Stimulated activated CD8-positive, alpha-beta memory T cell treated with anti-CD3 and anti-CD28 coated beads, Interleukin-15, amount 100 ng/mL, for 1 hour (primary cell): ENCODE measurements around the gene FOXC2.

Source experiments
- DNase-seq: peaks from one replicate; pipeline ENCODE4 v3.0.0-alpha.2; 2020; ENCODE audit warnings: low read depth

The FOXC2 gene

DNA sequence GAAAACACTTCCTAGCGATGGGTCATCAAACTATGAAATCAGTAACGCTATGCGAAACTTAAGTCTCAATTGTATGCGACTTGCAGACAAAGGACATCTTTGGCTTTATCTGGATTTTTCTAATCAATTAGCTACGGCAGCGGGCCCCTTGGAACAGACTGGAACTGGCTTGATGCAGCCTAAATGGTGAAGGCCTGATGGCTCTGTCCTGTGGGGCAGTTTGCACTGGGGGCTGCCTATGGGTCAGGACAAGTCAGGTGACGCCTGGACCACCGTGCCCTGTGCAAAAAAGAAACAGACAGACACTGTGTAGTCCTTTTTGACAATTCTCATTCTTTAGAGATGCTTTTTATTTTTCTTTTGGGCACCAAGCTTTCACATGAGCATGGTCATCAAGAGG lies 33.6 kb upstream of the FOXC2 start:
- no peak for DNase-seq

DNA sequence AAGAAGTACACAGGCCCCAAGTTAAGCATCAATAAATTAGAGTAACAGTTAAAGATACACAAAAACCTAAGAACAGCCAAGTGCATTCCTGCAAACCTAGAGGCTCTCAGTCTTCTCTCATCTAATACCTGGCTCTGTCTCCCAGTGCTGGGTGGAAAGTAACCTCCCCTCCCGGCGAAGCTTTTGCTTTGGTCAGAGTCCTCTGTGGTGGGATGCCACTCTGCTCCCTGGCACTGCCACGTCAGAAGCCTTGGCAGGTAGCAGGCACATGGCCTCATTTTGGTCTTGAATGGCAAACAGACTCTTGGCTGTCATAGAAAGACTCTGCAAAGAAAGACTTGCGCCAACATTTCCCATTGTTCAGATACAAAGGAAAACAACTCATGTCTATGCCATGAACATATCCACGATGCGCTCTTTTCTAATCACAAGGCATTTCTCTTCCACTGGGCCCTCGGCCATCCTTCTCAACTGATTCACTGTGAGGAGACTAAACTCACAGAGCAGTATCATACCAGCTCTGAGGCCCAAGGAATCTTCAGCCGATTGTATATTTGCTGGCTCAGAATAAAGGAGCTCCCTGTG lies 32.8 kb upstream of the FOXC2 start:
- no peak for DNase-seq

DNA sequence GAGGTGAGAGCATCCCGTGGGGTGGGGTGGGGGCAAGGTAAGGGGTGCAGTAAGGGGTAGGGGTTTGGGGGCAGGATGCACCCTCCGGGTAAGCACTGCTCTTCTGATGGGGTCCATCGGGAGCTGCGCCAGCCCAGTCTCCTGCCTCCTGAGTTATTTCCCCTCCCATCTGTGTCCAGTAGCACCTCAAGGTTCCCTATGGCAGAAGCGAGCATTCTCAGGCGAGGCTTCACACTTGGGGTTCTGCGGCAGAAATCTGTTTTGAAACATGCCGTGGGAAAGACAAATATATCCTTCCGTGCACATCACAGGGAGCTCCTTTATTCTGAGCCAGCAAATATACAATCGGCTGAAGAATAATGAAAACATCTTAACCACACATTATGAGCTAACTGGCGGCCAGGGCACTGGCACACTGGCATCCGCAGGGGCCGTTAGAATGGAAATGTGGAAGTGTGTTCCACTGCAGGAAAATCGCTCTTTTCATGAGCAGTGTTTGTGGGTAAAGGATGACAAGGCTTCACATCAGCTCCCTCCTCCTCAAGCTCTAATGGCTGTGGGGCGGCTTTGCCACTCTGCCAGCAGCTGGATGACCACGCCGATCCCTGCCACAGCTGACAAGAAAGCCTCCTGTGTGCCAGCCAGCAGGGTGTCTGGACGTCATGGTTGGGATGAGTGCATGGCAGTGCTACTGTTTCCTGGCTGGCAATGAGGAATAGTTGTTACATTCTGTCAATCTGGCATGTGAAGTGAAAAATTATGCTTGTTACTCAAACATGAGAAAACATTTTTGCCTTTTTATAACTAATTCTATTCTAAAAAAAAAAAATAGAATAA lies 31.6 kb upstream of the FOXC2 start:
- no peak for DNase-seq

DNA sequence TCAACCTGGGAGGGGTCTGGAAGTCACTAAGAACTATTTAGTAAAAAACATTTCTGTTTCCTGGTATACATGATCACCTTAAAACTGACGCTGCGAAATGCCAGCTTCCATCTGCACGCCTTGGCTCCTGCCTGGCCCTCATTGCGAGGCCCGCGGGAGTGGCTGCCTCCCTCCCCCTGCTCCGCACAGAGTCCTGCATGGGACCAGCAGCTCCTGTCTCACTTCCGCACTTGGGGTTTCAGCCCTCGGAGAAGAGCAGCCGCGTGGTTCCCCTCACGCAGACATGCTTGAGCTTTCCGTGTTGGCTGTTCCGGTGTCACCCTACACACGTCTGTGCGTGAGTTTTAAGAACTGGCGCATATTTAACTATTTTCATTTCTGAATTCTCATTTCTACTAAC lies 30.0 kb upstream of the FOXC2 start:
- DNase-seq, result no peak

GRCh38 chr16:86537486-86537885 lies 29.1 kb upstream of the FOXC2 start:
- DNase-seq, result no peak

GRCh38 chr16:86538196-86538780 lies 28.3 kb upstream of the FOXC2 start:
- no peak for DNase-seq

- DNase-seq, result no peak
Measured at GRCh38 chr16:86540894-86541293, 25.7 kb upstream of the FOXC2 start.

GRCh38 chr16:86541560-86541959 lies 25.1 kb upstream of the FOXC2 start:
- no peak for DNase-seq

- DNase-seq, result no peak
Measured at GRCh38 chr16:86542756-86543750, 23.6 kb upstream of the FOXC2 start.

DNA sequence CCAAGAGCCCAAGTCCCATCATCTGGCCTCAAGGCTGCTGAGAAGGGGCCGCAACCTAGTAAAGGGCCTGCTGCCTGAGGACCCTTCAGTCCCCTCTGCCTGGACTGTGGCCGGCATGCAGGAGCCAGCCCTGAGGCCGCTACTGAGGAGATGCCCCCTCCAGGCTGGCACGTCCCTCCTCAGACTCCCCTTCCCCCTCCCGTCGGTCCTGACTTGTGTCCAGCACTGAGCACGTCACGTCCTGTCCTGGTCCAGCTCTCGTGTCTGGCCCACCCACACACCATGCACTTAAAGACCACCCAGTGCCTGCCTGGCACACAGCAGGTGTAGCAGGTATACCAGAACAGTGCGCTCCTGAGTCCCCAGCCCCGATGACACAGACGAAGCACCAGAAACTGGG lies 21.1 kb upstream of the FOXC2 start:
- no peak for DNase-seq

DNA sequence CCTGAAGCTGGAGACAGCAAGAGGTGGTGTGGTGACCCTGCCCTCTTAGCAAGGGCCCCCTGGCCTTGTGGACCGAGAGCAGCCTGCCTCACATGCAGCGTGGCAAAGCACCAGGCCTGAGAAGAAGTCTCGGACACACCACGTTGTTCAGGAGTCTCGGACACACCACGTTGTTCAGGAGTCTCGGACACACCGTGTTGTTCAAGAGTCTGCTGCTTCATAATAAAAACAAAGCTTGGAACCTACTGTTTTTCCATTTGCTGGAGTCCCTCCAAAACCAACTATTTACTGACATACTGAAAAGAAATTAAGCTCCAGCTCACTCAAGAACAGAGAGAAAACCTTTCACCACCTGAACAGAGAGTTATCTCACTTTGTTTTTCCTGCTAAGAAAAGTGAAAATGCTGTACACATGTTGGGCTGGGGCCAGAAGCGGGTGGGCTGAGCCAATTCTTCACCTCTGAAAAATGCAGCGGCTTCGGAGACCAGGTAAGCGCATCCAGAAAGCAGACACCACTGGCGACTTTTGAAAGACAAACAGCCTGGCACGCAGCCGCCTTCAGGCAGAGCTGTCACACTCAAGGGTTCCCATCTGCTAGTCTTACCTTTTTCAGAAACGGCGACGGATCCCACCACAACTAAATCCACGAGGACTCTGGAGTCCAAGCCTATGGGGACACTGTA lies 20.5 kb upstream of the FOXC2 start:
- DNase-seq, result no peak

GRCh38 chr16:86546638-86547013 lies 20.0 kb upstream of the FOXC2 start:
- DNase-seq, result no peak

DNA sequence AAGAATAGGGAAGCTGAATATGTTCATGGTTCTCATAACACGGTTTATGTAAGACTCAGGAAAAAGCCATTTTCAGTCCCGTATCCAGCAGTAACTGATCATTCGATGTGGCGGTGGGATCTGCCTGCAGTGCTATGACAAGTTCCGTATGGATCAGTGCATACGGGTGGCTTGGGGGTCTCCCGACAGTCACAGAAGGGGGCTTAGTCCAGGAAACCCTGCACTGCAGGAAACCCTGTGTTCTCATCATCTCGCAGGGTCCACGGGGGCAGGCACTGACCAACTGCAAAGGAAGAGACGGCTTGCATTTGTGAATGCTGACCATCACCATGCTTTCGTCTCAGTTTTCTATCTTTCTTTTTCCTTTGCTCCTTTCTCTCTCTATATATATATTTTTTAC lies 19.3 kb upstream of the FOXC2 start:
- no peak for DNase-seq

DNA sequence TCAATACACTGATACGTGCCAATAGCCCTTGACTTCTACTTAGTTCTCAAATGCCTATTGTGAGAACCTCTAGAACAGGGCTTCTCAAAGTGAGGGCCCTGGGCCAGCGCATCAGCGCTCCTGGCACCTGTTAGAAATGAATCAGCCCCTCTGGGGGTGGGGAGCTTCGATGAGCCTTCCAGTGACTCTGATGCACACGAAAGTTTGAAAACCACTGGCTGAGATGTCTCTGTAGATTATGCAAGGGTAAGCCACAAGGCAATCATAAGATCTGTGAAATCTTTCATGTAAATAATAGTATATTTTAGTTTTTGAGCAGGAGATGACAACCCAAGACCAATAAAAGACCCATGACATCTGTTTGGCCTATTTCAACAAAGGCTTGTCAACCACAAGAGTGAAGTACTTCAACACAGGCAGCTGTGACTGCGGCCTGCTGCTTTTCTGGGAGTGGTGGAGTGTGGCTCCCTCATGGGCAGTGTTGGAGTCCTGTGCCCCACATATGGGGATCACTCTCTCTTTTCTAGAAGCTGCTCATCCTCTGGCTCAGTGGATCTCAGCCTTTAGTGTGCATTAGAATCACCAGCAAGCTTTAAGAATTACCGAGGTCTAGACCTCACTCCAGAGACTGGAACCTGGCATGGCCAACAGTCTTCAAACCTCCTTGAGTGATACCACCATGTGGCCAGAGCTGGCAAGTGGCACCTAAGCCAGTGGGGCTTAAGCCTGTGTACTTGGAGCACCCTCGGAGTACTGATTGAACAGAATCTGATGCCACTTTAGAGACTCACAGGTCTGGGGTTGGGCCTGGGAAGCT lies 17.3 kb upstream of the FOXC2 start:
- no peak for DNase-seq

DNA sequence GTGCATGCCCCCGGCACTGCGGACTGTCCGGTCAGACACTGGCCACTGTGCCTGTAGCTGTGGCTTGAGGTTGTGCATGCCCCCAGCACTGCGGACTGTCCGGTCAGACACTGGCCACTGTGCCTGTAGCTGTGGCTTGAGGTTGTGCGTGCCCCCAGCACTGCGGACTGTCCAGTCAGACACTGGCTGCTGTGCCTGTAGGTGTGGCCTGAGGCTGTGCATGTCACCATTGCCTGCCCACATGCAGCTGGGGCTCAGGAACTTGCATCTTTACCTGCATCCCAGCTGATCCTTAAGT lies 16.8 kb upstream of the FOXC2 start:
- no peak for DNase-seq

- no peak for DNase-seq
Measured at GRCh38 chr16:86550281-86550680, 16.3 kb upstream of the FOXC2 start.

DNA sequence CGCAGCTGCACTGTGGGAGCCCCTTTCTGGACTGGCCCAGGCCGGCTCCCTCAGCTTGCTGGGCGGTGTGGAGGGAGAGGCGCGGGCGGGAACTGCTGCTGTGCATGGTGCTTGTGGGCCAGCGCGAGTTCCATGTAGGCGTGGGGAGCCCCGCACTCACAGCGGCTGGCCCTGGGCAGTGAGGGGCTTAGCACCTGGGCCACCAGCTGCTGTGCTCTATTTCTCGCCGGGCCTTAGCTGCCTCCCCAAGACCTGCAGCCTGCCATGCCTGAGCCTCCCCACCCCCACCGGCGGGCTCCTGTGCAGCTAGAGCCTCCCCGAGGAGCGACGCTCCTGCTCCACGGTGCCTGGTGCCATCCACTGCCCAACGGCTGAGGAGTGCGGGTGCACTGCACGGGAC lies 13.3 kb upstream of the FOXC2 start:
- DNase-seq, result no peak

DNA sequence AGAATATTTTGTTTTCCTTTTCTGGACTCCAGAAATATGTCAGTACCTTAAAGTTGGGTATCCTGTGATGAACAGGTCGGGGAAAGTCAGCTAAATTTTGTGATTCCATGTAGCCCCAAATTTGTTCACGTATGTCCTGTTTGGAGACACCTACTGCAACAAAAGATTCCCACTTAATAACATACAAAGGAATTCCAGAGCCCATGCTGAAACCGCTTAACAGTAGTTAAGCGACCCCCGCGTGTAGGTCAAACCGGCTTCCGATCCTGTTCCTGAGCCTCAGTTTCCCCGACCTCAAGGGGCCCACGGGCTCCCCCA lies 12.1 kb upstream of the FOXC2 start:
- DNase-seq, result no peak

DNA sequence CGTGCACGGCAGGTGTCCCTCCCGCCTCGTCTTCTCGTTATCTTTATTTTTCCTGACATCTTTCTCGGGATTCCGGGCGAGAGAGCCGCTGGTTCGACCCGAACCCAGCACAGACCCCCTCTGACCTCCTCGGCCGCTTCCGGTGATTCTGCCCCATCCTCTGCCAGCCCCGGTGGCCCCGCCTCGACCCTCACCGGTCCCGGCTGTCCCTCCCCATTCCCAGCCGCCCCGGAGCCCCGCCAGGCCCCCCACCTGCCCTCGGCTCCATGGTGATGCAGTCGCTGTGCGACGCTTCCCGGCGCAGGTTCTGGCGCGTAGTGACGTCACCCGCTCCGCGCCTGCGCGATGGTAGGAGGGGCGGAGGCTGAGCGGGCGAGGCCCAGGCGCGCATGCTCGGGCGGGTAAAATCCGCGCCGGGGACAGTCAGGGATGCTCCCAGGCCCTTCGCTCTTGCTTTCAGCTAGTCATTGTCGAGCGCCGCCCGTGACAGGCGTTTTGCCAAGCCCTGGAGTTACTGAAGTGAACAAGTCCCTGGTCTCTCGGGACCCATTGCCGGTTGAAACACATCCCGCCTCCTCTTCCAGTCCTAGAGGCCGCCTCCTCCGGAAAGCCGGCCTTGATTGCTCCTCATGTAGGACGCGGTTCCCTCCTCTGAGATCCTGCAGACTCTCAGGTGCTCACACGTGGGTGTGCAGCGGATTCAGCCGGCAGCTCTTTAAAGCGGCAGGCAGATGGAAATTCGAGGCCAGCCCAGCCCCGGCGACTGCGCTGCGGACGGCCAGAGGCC lies 11.5 kb upstream of the FOXC2 start, which contains the start of gene MTHFSD:
MTHFSD (minus strand) TSS at position 319 of the 787 bp plus-strand sequence; CDS start at position 268, 51 bp downstream.
- peak; percentile 91 for DNase-seq

- no peak for DNase-seq
Measured at GRCh38 chr16:86555704-86556075, 10.9 kb upstream of the FOXC2 start.
